ENCODE results near the gene PEAK1.
"Not testable (repeated sequence)": the region's sequence is repeated elsewhere in the genome, so short reads cannot be mapped to it uniquely, and the experiment has no call there.

PEAK1 gene

GRCh38 chr15:77311618-77312398 is 108.1 kb downstream of the PEAK1 start:
- no peak for DNase-seq (ENCODE audit: low read depth in 3 of 3)

- DNase-seq (ENCODE audit: low read depth in 3 of 3), result no peak
Measured at GRCh38 chr15:77311020-77311419, 108.9 kb downstream of the PEAK1 start.

GRCh38 chr15:77309392-77309791 is 110.5 kb downstream of the PEAK1 start:
- no peak for DNase-seq (ENCODE audit: low read depth in 3 of 3)

DNA sequence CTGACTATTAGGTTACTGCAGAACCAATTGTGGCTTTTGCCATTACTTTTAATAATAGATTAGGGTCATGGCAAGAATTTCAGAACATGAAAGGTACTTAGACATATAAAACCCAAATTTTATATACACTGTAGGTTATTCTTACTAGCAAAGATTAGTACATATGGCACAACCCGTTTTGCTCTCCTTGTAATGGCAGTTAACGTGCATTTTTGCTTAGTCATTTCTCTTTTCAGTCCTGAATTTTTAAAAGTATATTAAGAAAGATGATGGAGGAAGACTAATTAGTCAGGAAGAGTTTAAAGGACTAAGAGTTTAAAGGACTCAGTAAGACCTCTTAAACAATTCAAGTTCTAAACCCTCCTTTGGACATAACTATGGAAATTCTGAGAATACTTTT is 114.0 kb downstream of the PEAK1 start:
- no peak for DNase-seq (ENCODE audit: low read depth in 3 of 3)

GRCh38 chr15:77296773-77297337 is 123.0 kb downstream of the PEAK1 start:
- no peak for DNase-seq (ENCODE audit: low read depth in 3 of 3)

- no peak for DNase-seq (ENCODE audit: low read depth in 3 of 3)
Measured at GRCh38 chr15:77295446-77295845, 124.5 kb downstream of the PEAK1 start.

- no peak for DNase-seq (ENCODE audit: low read depth in 3 of 3)
Measured at GRCh38 chr15:77292969-77293558, 126.8 kb downstream of the PEAK1 start.

DNA sequence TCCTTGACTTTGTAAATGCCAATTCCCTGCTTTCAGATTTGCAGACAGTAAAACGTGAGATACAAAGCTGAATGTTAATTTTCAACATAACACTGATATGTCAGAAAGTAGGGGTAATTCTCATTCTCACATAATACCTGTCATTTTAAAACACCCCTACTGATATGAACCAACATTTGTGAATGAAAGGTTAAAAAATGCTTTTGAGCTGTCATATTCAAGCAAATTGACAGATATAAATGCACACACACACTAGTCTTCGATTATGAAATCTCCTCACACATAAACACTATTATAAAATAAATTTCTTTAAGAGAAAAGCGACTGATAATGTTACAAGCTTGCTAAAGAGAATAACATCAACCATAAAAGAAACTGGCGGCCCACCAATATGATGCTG is 128.8 kb downstream of the PEAK1 start:
- DNase-seq (ENCODE audit: low read depth in 3 of 3), result no peak

DNA sequence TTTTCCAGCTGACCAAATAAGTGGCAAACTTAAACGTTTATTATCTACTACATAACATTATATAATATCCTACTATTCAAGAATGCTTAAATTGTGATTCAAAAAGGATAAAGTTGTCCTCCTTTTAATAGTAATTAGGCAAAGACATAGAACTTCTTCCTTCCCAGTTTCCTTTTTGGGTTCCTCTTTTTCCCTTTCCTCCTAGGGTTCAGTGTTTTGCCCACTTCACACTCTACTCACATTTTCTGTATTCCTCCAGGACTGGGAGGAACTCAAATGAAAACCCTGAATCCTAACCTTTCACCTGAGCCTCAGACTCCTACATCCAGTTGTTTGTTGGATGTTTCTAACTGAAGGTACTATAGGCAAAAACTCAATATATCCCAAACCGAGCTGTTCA is 132.5 kb downstream of the PEAK1 start:
- DNase-seq (ENCODE audit: low read depth in 3 of 3), result no peak

- no peak for DNase-seq (ENCODE audit: low read depth in 3 of 3)
Measured at GRCh38 chr15:77285057-77285997, 134.6 kb downstream of the PEAK1 start.

DNA sequence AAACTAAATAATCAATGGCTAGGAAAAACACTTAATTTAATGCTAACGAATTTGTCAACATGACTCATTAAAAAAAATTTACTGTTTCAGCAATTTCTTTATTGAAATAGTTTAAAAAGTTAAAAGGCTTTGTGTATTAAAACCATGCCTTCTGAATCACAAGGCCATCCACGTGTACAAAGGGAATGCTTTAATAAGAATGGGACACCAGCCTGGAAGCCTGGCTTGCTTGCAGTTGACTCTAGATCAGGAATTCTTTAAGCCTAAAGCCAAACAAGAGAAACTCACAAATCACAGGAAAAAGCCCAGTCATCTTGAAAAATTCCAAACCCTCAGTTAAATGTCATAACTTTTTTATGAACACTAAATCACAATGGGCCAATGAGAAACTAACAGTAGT is 137.6 kb downstream of the PEAK1 start:
- no peak for DNase-seq (ENCODE audit: low read depth in 3 of 3)

GRCh38 chr15:77276943-77277342 is 143.0 kb downstream of the PEAK1 start:
- DNase-seq (ENCODE audit: low read depth in 3 of 3), result no peak

- no peak for DNase-seq (ENCODE audit: low read depth in 3 of 3)
Measured at GRCh38 chr15:77276096-77276495, 143.8 kb downstream of the PEAK1 start.

DNA sequence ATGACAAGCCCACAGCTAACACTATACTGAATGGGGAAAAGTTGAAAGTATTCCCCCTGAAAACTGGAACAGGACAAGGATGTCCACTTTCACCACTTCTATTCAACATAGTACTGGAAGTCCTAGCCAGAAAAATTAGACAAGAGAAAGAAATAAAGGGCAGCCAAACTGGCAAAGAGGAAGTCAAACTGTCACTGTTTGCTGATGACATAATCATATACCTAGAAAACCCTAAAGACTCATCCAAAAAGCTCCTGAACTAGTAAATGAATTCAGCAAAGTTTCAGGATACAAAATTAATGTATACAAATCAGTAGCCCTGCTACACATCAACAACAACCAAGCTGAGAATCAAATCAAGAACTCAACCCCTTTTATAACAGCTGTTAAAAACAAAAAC is 146.8 kb downstream of the PEAK1 start:
- DNase-seq (ENCODE audit: low read depth in 3 of 3), result not testable (repeated sequence)

DNA sequence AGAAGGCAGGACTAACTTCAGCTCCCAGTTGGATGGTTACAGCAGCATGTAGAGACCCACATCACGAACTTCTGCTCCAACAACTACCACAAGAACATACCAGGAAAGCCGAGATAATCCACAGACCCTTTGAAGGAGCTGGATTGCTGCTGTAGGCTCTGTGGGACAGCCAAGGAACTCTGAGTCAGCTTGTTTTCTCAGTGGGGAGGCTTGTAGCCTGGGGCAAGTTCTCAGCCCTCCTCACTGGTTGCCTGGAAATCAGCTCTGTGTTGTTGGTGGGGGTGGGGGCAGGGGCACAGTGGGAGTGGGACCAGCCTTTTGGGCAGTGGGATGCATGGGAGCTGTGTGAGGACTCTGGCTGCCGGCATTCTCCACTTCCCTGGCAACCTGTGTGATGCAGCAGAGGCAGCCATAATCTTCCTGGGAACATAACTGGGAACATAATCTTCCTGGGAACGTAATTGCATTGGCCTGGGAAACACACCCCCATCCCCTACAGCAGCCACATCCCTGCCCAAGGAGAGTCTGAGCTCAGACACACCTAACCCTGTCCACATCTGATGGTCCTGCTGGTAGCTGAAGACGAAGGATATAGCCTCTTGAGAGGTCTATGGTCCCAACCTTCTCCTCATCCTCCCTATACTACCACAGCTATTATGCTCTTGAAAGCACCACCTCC is 153.1 kb downstream of the PEAK1 start:
- no peak for DNase-seq (ENCODE audit: low read depth in 3 of 3)

DNA sequence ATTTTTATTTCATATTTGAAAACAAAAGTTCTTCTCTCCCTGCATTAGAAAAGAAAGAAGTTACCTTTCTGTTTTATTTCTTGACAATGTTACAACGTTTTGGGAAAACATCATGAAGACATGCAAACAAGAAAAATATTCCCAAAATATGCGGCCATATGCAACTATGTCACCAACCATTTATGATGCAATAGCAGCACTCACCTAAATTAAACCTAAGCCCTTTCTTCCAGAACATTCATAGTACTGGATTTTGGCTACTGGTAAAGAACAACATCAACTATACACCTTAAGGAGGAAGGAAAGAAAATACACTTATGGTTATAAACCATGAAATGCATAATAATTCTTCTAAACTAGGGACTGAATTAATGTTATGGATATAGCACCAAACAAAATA is 164.5 kb downstream of the PEAK1 start:
- DNase-seq (ENCODE audit: low read depth in 3 of 3), result no peak

- peak in 2 of 3 experiments; percentile 0 to 4 for DNase-seq (ENCODE audit: low read depth in 3 of 3)
Measured at GRCh38 chr15:77251662-77252061, 168.2 kb downstream of the PEAK1 start.

- DNase-seq (ENCODE audit: low read depth in 3 of 3), result no peak
Measured at GRCh38 chr15:77247116-77247515, 172.8 kb downstream of the PEAK1 start.

GRCh38 chr15:77243716-77244401 is 176.0 kb downstream of the PEAK1 start:
- no peak for DNase-seq (ENCODE audit: low read depth in 3 of 3)

DNA sequence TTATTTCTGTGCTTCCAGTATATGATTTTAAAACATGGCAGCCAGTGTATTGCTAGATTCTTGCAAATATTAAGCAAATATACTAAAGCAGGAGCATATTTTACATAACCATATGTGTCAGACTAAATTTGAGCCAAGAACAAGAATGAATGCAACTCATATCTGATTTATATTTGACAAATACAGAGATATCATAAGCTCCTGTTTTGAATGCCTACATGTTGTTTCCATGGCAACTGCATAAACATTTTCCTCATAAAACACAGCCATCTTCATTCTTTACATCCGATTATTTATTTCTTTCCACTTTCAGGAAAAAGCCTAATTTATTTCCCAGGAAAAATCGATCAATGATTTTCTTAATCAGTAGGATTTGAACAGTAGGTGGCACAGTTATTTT is 176.8 kb downstream of the PEAK1 start:
- DNase-seq (ENCODE audit: low read depth in 3 of 3), result no peak
